ENCODE measurements around the gene RAMP2. TPM values are rescaled to one million over a fixed set of nuclear protein-coding genes. Genes with fewer than 3 reads are reported as not detected.

RAMP2 gene, protein sequence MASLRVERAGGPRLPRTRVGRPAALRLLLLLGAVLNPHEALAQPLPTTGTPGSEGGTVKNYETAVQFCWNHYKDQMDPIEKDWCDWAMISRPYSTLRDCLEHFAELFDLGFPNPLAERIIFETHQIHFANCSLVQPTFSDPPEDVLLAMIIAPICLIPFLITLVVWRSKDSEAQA
- total RNA-seq (10 to 100 TPM in 2 of 5 donors, not detected in 3; 10.4 to 15.2 TPM), polyA plus RNA-seq (10 to 100 TPM in 2 of 3 donors, 1 to 10 TPM in 1; 8.6 to 20.0 (median 19.2) TPM)
- long read RNA-seq, donor 1, transcript RAMP2-201 (4 exons, 780 nt), result major isoform, 18 of 20 reads
- long read RNA-seq, donor 1, partial matches to known transcripts, result 0 of 20 reads
- long read RNA-seq, donor 1, other reads (novel, unspliced or antisense), result 0 of 20 reads
- long read RNA-seq, donor 2, transcript RAMP2-201 (4 exons, 780 nt), result major isoform, 26 of 28 reads
- long read RNA-seq, donor 2, partial matches to known transcripts, result 0 of 28 reads
- long read RNA-seq, donor 2, other reads (novel, unspliced or antisense), result 0 of 28 reads
- long read RNA-seq, donor 3, transcript RAMP2-201 (4 exons, 780 nt), result major isoform, 15 of 17 reads
- long read RNA-seq, donor 3, partial matches to known transcripts, result 0 of 17 reads
- long read RNA-seq, donor 3, other reads (novel, unspliced or antisense), result 0 of 17 reads
- long read RNA-seq, donor 4, partial matches to known transcripts, result 0 of 3 reads
- long read RNA-seq, donor 4, other reads (novel, unspliced or antisense), result 0 of 3 reads
- long read RNA-seq, donor 5, transcript RAMP2-201 (4 exons, 780 nt), result major isoform, 54 of 60 reads
- long read RNA-seq, donor 5, transcript RAMP2-203 (3 exons, 573 nt), result minor isoform, 5 of 60 reads
- long read RNA-seq, donor 5, partial matches to known transcripts, result 0 of 60 reads
- long read RNA-seq, donor 5, other reads (novel, unspliced or antisense), result 0 of 60 reads
- long read RNA-seq, donor 6, transcript RAMP2-201 (4 exons, 780 nt), result major isoform, 44 of 63 reads
- long read RNA-seq, donor 6, partial matches to known transcripts, result 12 of 63 reads
- long read RNA-seq, donor 6, other reads (novel, unspliced or antisense), result 0 of 63 reads
- long read RNA-seq, donor 7, transcript RAMP2-201 (4 exons, 780 nt), result major isoform, 45 of 62 reads
- long read RNA-seq, donor 7, partial matches to known transcripts, result 11 of 62 reads
- long read RNA-seq, donor 7, other reads (novel, unspliced or antisense), result 0 of 62 reads
- long read RNA-seq, donor 8, transcript RAMP2-201 (4 exons, 780 nt), result major isoform, 37 of 40 reads
- long read RNA-seq, donor 8, partial matches to known transcripts, result 0 of 40 reads
- long read RNA-seq, donor 8, other reads (novel, unspliced or antisense), result 0 of 40 reads
- long read RNA-seq, donor 9, transcript RAMP2-201 (4 exons, 780 nt), result major isoform, 43 of 62 reads
- long read RNA-seq, donor 9, partial matches to known transcripts, result 9 of 62 reads
- long read RNA-seq, donor 9, other reads (novel, unspliced or antisense), result 0 of 62 reads
- long read RNA-seq, donor 10, transcript RAMP2-201 (4 exons, 780 nt), result major isoform, 13 of 13 reads
- long read RNA-seq, donor 10, partial matches to known transcripts, result 0 of 13 reads
- long read RNA-seq, donor 10, other reads (novel, unspliced or antisense), result 0 of 13 reads

DNA sequence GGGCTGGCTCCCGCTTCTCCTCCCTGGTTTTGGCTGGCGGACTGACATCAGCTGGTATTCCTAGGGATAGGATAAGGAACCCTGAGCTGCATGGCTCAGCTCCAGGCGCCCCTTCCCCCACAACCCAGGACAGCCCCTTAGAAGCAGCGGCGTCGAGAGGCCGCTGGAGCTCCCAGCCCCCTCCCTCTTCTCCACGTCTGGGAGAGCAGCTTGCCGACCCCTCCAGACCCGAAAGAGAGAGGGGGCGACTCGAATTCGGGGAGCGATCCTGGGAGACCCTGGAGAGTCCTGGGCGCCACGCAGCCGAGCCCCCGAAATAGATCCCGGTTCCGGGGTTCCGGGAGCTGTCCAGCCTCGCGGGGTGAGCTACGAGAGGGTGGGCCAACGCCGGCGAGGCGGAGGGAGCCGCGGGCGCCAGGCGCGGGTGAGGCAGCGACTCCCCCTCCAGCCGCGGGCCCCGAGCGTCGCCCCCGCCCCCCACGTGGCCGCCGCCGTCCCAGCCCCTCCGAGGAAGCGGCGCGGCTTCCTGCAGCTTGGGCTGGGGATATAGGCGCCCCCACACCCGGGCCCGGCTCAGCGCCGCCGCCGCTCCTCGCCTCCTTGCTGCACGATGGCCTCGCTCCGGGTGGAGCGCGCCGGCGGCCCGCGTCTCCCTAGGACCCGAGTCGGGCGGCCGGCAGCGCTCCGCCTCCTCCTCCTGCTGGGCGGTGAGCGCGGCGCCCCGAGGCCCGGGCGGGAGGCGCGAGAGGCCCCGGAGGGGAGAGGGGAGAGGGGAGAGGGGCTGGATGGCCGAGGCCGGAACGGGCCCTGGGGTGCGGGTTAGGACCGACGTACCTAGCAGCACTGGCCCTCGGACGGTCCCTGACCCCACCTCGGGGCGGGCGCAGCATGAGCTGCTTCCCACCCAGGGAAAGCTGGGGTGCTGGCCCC lies at the start of gene RAMP2:
Gene RAMP2 (plus strand): TSS at position 576 of the 930 bp plus-strand sequence. CDS start 35 bp downstream, at position 611.
- intact Hi-C loops (cut with DNase I; ENCODE audit: low total_unique reads), result no loop called here
- DNase-seq, result peak; percentile 39 to 83
- peak within 1 kb of the TSS; percentile 23 to 73 (median 71) for H3K27ac ChIP-seq
- H3K4me3 ChIP-seq, result peak within 1 kb of the TSS; percentile 55 to 58 (median 57)
- no peaks in the 10 kb centered on the region for H3K36me3 ChIP-seq
- no peaks in the 10 kb centered on the region for H3K9me3 ChIP-seq
- peaks cover 18 to 30% (median 24%) of the 10 kb centered on the region in 4 donors for H3K4me1 ChIP-seq
- H3K27me3 ChIP-seq, result peaks cover 0 to 41% (median 19%) of the 10 kb centered on the region in 3 donors
- 2 to 7% (median 5%) methylated on average over 35 to 90 of the region's 92 CpGs for WGBS, 5 donors
- TF ChIP-seq CTCF (IDR thresholded peaks at IDR 0.05) (no peak), POLR2AphosphoS5 (IDR thresholded peaks at IDR 0.05) (no peak), POLR2A (IDR thresholded peaks at IDR 0.05) (no peak), EP300 (IDR thresholded peaks at IDR 0.05) (no peak)

DNA sequence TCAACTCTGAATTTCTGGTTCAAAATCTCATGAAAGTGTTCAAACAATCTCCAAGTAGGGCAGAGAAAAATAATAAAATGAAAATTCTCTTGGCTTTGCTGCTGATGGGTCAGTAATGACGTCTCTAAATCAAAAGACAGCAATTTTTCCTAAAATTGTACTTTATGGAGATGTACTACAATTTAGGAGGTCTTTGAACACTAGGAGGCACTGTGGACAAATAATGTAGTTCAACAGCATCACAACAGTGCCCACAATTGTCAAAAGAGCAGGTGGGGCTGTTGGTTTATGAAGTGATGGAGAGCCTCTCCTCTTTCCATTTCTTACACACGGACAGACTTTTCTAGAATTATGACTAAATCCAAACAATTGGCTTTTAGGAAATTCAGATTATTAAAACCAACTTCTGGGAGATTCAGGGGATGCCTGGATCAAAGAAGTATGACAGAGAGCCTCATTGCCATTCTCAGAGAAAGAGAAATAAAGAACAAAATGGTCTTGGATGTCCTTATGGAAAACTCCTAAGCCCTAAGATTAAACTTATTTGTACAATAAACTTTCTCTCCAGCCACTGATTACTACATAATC lies 39.9 kb upstream of the RAMP2 start:
- Histone ChIP-seq H3K27ac (no peak overlapping the region), H3K27me3 (no peaks in the 10 kb centered on the region), H3K4me1 (no peaks in the 10 kb centered on the region), H3K9me3 (no peaks in the 10 kb centered on the region), H3K4me3 (no peak overlapping the region), H3K36me3 (peaks cover 69 to 99% (median 97%) of the 10 kb centered on the region in 4 donors)
- no peak for TF ChIP-seq EP300 (IDR thresholded peaks at IDR 0.05)
- TF ChIP-seq POLR2A (IDR thresholded peaks at IDR 0.05), result no peak
- peak in 5 of 7 experiments; percentile 33 to 74 (median 63) for TF ChIP-seq CTCF (IDR thresholded peaks at IDR 0.05)
- peak in 1 of 3 donors; percentile 38 for TF ChIP-seq POLR2AphosphoS5 (IDR thresholded peaks at IDR 0.05)
- 0 to 10% (median 4%) methylated on average over 2 of the region's 2 CpGs for WGBS, 5 donors
- intact Hi-C loops (cut with DNase I; ENCODE audit: low total_unique reads), result loop anchor here (5.0 kb wide), 1 partner anchor 36 kb away; no protein-coding TSS in a partner anchor
- peak in 1 of 2 donors; percentile 90 for DNase-seq

DNA sequence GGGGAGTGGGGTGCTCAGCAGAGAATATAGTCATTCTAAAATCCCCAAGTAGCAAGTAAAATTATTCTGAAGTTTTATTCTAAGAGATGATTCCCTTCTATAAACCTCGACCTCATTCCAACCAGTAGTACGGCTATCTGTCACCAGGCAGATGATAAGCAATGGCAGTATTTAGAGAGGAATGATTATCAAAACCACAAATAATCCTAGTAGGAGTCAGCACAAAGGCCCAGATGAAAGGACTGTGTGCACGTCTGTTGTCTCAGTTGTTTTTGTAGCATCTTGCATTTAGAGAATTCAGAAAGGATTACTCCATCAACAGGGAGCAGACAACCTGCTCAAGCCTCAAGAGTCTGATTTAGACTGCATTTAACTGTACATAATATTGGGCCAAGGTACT lies 37.4 kb upstream of the RAMP2 start:
- intact Hi-C loops (cut with DNase I; ENCODE audit: low total_unique reads), result loop anchor here (5.0 kb wide), 1 partner anchor 34 kb away; no protein-coding TSS in a partner anchor
- 40 to 76% (median 48%) methylated on average over 3 of the region's 3 CpGs for WGBS, 5 donors

More for the DNA sequence above, 37.4 kb upstream of the RAMP2 start:
- Histone ChIP-seq H3K9me3 (no peaks in the 10 kb centered on the region), H3K27me3 (no peaks in the 10 kb centered on the region), H3K4me1 (no peaks in the 10 kb centered on the region), H3K36me3 (peaks cover 72 to 99% (median 97%) of the 10 kb centered on the region in 4 donors), H3K4me3 (no peak overlapping the region), H3K27ac (no peak overlapping the region)
- TF ChIP-seq POLR2AphosphoS5 (IDR thresholded peaks at IDR 0.05), result no peak
- TF ChIP-seq CTCF (IDR thresholded peaks at IDR 0.05), result no peak
- no peak for TF ChIP-seq POLR2A (IDR thresholded peaks at IDR 0.05)
- TF ChIP-seq EP300 (IDR thresholded peaks at IDR 0.05), result no peak
- no peak for DNase-seq

All from stomach (tissue), 19 donors.